C4-2B (cell line): ENCODE data around the gene NEDD4L.

Source experiments
- CTCF ChIP-seq: fragments of 450-650 bp; conservative IDR thresholded peaks from 2 replicates; pipeline ENCODE4 v1.5.1; 2017; ENCODE audit warnings: mild to moderate bottlenecking
- ZFX ChIP-seq: fragments of 450-650 bp; IDR thresholded peaks from 2 replicates; pipeline ENCODE4 v1.6.1; 2017

DNA sequence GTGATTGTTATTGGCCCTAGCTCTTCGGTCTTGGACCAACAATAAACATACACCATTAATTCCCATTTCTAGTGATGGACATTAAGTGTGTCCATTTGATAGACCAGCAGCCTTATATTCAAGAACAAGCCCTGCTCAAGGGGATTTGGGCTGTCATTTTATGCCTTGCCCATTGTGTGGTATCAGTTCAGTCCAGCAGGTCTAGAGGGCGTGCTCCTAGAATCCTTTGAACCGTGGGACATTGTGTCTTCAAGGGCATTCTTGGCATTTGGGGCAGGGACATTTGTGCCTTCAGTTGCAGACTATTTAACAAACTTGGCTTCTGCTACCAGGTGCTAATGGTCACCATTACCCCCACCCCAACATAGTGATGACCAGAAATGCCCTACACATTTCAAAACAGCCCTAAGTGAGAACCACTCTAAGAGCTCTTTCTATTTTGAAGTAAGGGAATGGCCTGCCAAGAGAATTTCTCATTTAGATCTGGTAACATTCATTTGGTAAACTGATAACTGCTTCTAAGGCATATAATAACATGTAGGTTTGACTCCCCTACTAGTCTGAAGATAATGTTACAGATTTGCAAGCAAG lies 300.1 kb downstream of the NEDD4L start:
- TF ChIP-seq CTCF (no peak), ZFX (no peak)
